Nephron progenitor cell (in vitro differentiated cells): ENCODE data around the gene KIF26A.

Source experiments
- DNase-seq: peaks from one replicate; pipeline ENCODE4 v3.0.0; 2021
- H3K27ac Mint-ChIP-seq: 2 replicates; pipeline ENCODE4 v1.8.0; 2021; ENCODE audit warnings: mild to moderate bottlenecking, moderate library complexity, mixed read lengths
- H3K27me3 Mint-ChIP-seq: 2 replicates; pipeline ENCODE4 v1.8.0; 2021; ENCODE audit warnings: mild to moderate bottlenecking, low read depth, mixed read lengths; ENCODE audit not compliant: poor library complexity
- H3K36me3 Mint-ChIP-seq: 2 replicates; pipeline ENCODE4 v1.8.0; 2021; ENCODE audit warnings: low read depth, mixed read lengths
- H3K4me1 Mint-ChIP-seq: 2 replicates; pipeline ENCODE4 v1.8.0; 2021; ENCODE audit warnings: mixed read lengths
- H3K4me3 Mint-ChIP-seq: 2 replicates; pipeline ENCODE4 v1.8.0; 2021; ENCODE audit warnings: mild to moderate bottlenecking, moderate library complexity, mixed read lengths
- H3K9me3 Mint-ChIP-seq: 2 replicates; pipeline ENCODE4 v1.8.0; 2021; ENCODE audit warnings: mild to moderate bottlenecking, moderate library complexity, mixed read lengths
- TF ChIP-seq, protein P1 (sequence below): fragments of 200-600 bp; sonication (generic); IDR thresholded peaks from 2 replicates; pipeline ENCODE4 v1.5.0; 2021; ENCODE audit warnings: antibody characterized with exemption

KIF26A gene

DNA sequence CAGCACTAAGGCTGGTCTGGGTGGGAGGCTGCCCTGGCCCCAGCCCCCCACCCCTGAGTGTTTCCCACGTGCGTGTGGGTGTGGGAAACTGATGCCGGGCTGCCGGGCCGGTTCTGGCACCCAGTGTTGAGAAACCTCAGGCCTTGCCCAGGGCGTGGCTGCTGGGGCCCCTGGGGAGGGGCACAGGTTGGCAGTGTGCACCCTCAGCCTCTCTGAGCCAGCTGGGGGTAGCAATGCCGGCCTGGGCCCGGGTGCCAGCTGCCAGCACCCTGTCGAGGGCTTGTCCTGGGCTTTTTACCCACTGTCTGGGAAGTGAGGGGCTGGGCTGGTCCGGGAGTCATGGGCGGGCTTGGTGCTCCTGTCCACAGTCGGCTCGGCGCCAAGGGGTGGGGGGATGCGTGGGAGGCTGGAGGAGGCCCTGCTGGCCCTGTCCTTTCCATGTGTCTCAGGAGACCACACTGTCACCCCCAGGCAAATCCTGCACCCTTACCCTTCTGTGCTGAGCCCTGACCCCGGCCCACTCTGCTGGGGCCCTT is 37.2 kb upstream of the KIF26A start:
- no peak overlapping the region for H3K4me3 Mint-ChIP-seq
- no peaks in the 10 kb centered on the region for H3K36me3 Mint-ChIP-seq
- H3K9me3 Mint-ChIP-seq = no peaks in the 10 kb centered on the region
- H3K4me1 Mint-ChIP-seq = peaks cover 5% of the 10 kb centered on the region
- no peak overlapping the region for H3K27ac Mint-ChIP-seq
- TF ChIP-seq, protein P1, sequence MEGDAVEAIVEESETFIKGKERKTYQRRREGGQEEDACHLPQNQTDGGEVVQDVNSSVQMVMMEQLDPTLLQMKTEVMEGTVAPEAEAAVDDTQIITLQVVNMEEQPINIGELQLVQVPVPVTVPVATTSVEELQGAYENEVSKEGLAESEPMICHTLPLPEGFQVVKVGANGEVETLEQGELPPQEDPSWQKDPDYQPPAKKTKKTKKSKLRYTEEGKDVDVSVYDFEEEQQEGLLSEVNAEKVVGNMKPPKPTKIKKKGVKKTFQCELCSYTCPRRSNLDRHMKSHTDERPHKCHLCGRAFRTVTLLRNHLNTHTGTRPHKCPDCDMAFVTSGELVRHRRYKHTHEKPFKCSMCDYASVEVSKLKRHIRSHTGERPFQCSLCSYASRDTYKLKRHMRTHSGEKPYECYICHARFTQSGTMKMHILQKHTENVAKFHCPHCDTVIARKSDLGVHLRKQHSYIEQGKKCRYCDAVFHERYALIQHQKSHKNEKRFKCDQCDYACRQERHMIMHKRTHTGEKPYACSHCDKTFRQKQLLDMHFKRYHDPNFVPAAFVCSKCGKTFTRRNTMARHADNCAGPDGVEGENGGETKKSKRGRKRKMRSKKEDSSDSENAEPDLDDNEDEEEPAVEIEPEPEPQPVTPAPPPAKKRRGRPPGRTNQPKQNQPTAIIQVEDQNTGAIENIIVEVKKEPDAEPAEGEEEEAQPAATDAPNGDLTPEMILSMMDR = no peak
- no peaks in the 10 kb centered on the region for H3K27me3 Mint-ChIP-seq
- DNase-seq = peak; percentile 3

DNA sequence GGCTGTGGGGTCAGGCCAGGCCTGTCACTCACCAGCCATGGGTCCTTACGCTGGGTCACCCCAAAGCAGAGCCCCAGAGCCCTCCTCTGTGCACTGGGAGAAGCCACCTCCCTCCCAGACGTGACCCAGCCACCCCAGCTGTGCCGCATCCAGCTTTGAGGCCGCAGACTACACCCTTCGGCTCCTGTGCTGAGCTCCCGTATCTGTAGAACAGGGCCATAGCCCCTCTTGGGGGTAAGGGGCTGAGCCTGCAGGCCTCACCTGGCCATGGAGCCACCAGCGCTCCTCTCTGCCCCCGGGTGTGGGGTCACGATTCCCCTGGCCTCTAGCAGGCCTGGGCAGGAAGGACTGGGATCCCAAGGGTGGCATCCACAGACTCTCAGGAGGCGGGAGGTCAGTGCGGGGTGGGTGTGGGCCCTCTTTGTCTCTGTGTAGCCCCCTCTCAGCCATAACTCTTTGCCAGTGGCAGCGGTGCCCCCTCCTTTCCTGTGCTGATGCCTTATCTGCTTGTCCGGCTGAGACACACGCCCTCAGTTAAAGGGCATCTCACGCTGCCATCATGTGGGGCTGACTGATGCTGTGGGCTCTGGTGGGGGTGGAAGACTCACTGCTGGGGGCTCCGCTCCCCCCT is 36.6 kb upstream of the KIF26A start:
- no peaks in the 10 kb centered on the region for H3K9me3 Mint-ChIP-seq
- H3K4me1 Mint-ChIP-seq = peaks cover 5% of the 10 kb centered on the region
- H3K27ac Mint-ChIP-seq = no peak overlapping the region
- H3K27me3 Mint-ChIP-seq = no peaks in the 10 kb centered on the region
- H3K36me3 Mint-ChIP-seq = no peaks in the 10 kb centered on the region
- DNase-seq = peak; percentile 5
- TF ChIP-seq, protein P1 = no peak
- no peak overlapping the region for H3K4me3 Mint-ChIP-seq

DNA sequence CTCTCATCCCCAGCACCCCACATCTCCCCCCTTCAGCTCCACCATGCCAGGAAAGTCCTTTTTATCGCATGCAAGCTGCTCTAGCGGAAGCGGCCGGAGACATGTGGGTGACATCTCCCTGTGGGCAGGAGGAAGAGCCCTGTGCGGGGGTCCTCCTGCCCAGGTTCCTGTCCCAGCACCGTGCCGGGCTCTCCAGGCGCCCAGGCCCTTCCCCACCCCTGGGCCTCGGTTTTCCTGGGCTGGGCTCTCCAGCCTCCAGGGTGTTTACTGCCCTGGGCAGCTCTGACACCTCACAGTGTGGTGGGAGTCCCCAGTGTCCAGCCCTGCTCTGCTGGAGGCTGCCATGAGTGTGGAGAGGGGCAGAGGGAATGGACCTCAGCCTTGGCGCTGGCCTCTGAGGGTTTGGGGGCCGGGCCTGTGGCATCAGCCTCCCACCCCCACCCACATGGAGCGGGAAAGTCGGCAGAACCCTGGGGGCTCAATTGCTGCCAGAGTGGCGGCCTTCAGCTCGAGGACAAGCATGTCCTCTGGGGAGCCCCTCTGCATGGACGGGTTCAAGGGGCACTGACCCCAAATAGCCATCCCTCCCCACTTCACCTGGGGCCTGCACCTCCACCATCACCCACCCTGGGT is 36.0 kb upstream of the KIF26A start:
- TF ChIP-seq, protein P1 = no peak
- no peaks in the 10 kb centered on the region for H3K9me3 Mint-ChIP-seq
- no peak overlapping the region for H3K4me3 Mint-ChIP-seq
- no peak overlapping the region for H3K27ac Mint-ChIP-seq
- no peaks in the 10 kb centered on the region for H3K27me3 Mint-ChIP-seq
- peak; percentile 2 for DNase-seq
- H3K36me3 Mint-ChIP-seq = no peaks in the 10 kb centered on the region
- H3K4me1 Mint-ChIP-seq = peaks cover 6% of the 10 kb centered on the region

DNA sequence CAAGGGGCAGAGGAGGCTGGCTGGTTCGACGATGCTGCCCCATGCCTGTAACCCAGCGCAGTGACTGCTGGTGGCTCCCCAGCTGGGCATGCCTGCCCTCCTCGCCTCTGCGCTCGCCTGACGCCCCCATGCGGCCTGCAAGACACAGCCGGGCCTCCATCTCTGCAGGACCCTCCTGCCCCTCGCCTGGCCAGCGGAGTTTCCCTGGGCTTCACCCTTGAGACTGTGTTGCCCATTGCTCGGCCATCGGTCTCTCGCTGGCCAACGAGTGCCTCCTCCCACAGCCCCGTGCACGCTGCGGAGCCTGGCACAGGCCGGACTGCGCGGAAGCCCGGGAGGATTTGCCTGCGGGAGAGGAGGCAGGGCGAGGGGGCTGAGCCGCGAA is 35.3 kb upstream of the KIF26A start:
- Mint-ChIP-seq H3K27me3 (no peaks in the 10 kb centered on the region), H3K4me3 (no peak overlapping the region), H3K36me3 (no peaks in the 10 kb centered on the region)

DNA sequence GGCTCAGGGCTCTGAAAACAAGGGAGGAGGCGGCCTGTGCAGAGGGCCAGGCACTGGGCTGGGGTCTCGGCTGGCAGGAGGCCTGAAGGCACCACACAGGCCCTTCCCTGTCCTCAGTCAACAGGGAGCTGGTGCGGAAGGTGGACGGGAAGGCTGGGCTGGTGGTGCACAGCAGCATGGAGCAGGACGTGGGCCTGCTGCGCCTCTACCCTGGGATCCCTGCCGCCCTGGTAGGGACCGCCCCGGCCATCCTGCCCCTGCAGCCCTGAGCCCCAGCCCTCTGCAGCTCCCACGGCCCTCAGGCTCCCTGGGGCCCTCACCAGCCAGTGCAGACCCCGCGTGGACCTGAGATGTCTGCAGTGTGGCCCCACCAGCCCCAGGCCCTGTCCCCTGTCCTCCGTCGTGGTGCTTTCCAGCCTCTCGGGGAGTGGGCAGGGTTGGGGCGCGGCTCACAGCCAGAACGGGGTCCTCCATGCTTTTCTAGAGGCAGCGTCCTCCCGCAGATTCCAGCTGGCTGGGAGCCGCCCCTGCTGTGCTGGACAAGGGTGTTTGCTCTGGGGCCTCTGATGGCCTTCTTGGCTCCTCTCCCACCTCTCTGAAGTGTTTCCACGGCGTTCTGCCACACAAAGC is 34.8 kb upstream of the KIF26A start:
- DNase-seq = peak; percentile 2
- H3K9me3 Mint-ChIP-seq = no peaks in the 10 kb centered on the region

More for the DNA sequence above, 35.3 kb upstream of the KIF26A start:
- Mint-ChIP-seq H3K9me3 (no peaks in the 10 kb centered on the region), H3K4me1 (peaks cover 9% of the 10 kb centered on the region), H3K27ac (no peak overlapping the region)
- TF ChIP-seq, protein P1 = no peak
- no peak for DNase-seq

More for the DNA sequence above, 34.8 kb upstream of the KIF26A start:
- Mint-ChIP-seq H3K36me3 (no peaks in the 10 kb centered on the region), H3K4me1 (peaks cover 10% of the 10 kb centered on the region), H3K4me3 (no peak overlapping the region), H3K27ac (no peak overlapping the region), H3K27me3 (no peaks in the 10 kb centered on the region)
- TF ChIP-seq, protein P1 = no peak
